ENCODE measurements around the gene LAMA5. TPM values are rescaled to one million over a fixed set of nuclear protein-coding genes. Genes with fewer than 3 reads are reported as not detected.

The LAMA5 gene
- total and polyA plus RNA-seq, 2 donors (not counting 1 experiment from before 2014, with no cell fraction given) = 52.9 to 83.5 TPM

- no peaks in the 10 kb centered on the region for H4K20me1 ChIP-seq (ENCODE audit: control insufficient read depth, insufficient read depth, low read length, poor library complexity, severe bottlenecking)
- 94% methylated on average over 45 of the region's 55 CpGs for WGBS (ENCODE audit: insufficient coverage)
- no peak overlapping the region for H3K4me3 ChIP-seq (ENCODE audit: control extremely low read depth in 1 of 5, extremely low read depth in 1 of 5, insufficient read depth in 1 of 5, low read depth in 2 of 5, low read length in 4 of 5)
Observed at GRCh38 chr20:62313460-62314338, 53.4 kb downstream of the LAMA5 start.

DNA sequence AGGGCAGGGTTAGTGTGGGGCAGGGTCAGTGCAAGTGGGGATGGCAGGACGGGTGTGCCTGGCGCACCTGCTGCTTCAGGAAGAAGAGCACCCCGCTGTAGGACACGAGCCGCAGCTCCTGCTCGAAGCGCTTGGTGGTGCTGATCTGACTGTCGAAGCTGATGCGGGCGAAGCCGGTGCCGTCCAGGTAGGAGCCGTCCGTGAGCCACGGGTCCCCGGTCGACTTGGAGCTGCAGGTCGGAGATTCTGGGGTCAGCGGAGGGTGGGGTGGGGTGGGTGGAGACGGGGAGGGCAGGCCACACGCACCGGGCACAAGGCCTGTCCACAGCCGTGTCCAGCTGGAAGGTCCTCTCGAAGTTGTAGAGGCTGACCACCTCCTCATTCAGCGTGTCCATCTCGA lies 54.1 kb downstream of the LAMA5 start:
- H3K79me2 ChIP-seq (ENCODE audit: control insufficient read depth, insufficient read depth, low read length) = no peaks in the 10 kb centered on the region
- POLR2A ChIA-PET = no interaction called here
- Mint-ChIP-seq H3K4me1 (no peaks in the 10 kb centered on the region), H3K27ac (no peak overlapping the region), H3K9me3 (ENCODE audit: insufficient read depth) (no peaks in the 10 kb centered on the region), H3K4me3 (no peak overlapping the region), H3K27me3 (no peaks in the 10 kb centered on the region)
- no peak for ATAC-seq (ENCODE audit: low read depth)
- H2AFZ ChIP-seq (ENCODE audit: insufficient read depth, low read depth, low read length, poor library complexity, severe bottlenecking) = no peak overlapping the region
- no peaks in the 10 kb centered on the region for H3K9me3 ChIP-seq (ENCODE audit: control extremely low read depth in 1 of 3, control insufficient read depth in 2 of 3, insufficient read depth in 1 of 3, low read length in 2 of 3)
- no peaks in the 10 kb centered on the region for H3K4me1 ChIP-seq (ENCODE audit: control insufficient read depth in 2 of 2, insufficient read depth in 2 of 2, low read length in 2 of 2)
- H3K9ac ChIP-seq (ENCODE audit: low read length) = no peak overlapping the region
- H3K27me3 ChIP-seq (replicated peaks in 1 of 4; ENCODE audit: control extremely low read depth in 1 of 4, control insufficient read depth in 3 of 4, insufficient read depth in 4 of 4, low read length in 3 of 4) = no peaks in the 10 kb centered on the region
- H4K20me1 ChIP-seq (ENCODE audit: control insufficient read depth, insufficient read depth, low read length, poor library complexity, severe bottlenecking) = peaks cover 6% of the 10 kb centered on the region
- peaks cover 0 to 28% of the 10 kb centered on the region in 2 experiments for H3K36me3 ChIP-seq (replicated peaks in 1 of 2; ENCODE audit: control extremely low read depth in 1 of 2, control insufficient read depth in 1 of 2, extremely low read depth in 1 of 2, insufficient read depth in 2 of 2, low read length in 1 of 2)
- TF ChIP-seq EZH2 (IDR thresholded peaks at IDR 0.05; ENCODE audit: borderline replicate concordance, insufficient read depth, low read depth, low read length, poor library complexity, severe bottlenecking) = no peak
- TF ChIP-seq, protein P1, sequence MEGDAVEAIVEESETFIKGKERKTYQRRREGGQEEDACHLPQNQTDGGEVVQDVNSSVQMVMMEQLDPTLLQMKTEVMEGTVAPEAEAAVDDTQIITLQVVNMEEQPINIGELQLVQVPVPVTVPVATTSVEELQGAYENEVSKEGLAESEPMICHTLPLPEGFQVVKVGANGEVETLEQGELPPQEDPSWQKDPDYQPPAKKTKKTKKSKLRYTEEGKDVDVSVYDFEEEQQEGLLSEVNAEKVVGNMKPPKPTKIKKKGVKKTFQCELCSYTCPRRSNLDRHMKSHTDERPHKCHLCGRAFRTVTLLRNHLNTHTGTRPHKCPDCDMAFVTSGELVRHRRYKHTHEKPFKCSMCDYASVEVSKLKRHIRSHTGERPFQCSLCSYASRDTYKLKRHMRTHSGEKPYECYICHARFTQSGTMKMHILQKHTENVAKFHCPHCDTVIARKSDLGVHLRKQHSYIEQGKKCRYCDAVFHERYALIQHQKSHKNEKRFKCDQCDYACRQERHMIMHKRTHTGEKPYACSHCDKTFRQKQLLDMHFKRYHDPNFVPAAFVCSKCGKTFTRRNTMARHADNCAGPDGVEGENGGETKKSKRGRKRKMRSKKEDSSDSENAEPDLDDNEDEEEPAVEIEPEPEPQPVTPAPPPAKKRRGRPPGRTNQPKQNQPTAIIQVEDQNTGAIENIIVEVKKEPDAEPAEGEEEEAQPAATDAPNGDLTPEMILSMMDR (IDR thresholded peaks at IDR 0.05) = no peak
- no peak overlapping the region for H3K4me2 ChIP-seq (replicated peaks; ENCODE audit: low read depth, low read length, poor library complexity, severe bottlenecking)
- DNase-seq = no peak
- H3K27ac ChIP-seq (ENCODE audit: low read length in 2 of 2) = no peak overlapping the region
- intact Hi-C loops (cut with micrococcal nuclease) = no loop called here
- 92% methylated on average over 24 of the region's 26 CpGs for WGBS (ENCODE audit: insufficient coverage)
- no peak overlapping the region for H3K4me3 ChIP-seq (ENCODE audit: control extremely low read depth in 1 of 5, extremely low read depth in 1 of 5, insufficient read depth in 1 of 5, low read depth in 2 of 5, low read length in 4 of 5)
- CTCF ChIA-PET = no interaction called here

More at GRCh38 chr20:62313460-62314338, 53.4 kb downstream of the LAMA5 start:
- Mint-ChIP-seq H3K9me3 (ENCODE audit: insufficient read depth) (no peaks in the 10 kb centered on the region), H3K27me3 (no peaks in the 10 kb centered on the region), H3K4me3 (no peak overlapping the region), H3K27ac (no peak overlapping the region), H3K4me1 (no peaks in the 10 kb centered on the region)
- Histone ChIP-seq H3K9ac (ENCODE audit: low read length) (no peak overlapping the region), H3K27me3 (replicated peaks in 1 of 4; ENCODE audit: control extremely low read depth in 1 of 4, control insufficient read depth in 3 of 4, insufficient read depth in 4 of 4, low read length in 3 of 4) (no peaks in the 10 kb centered on the region), H3K4me2 (replicated peaks; ENCODE audit: low read depth, low read length, poor library complexity, severe bottlenecking) (no peak overlapping the region), H2AFZ (ENCODE audit: insufficient read depth, low read depth, low read length, poor library complexity, severe bottlenecking) (no peak overlapping the region), H3K36me3 (replicated peaks in 1 of 2; ENCODE audit: control extremely low read depth in 1 of 2, control insufficient read depth in 1 of 2, extremely low read depth in 1 of 2, insufficient read depth in 2 of 2, low read length in 1 of 2) (peaks cover 0 to 21% of the 10 kb centered on the region in 2 experiments), H3K9me3 (ENCODE audit: control extremely low read depth in 1 of 3, control insufficient read depth in 2 of 3, insufficient read depth in 1 of 3, low read length in 2 of 3) (no peaks in the 10 kb centered on the region), H3K79me2 (ENCODE audit: control insufficient read depth, insufficient read depth, low read length) (no peaks in the 10 kb centered on the region), H3K4me1 (ENCODE audit: control insufficient read depth in 2 of 2, insufficient read depth in 2 of 2, low read length in 2 of 2) (no peaks in the 10 kb centered on the region), H3K27ac (ENCODE audit: low read length in 2 of 2) (no peak overlapping the region)
- intact Hi-C loops (cut with micrococcal nuclease) = no loop called here
- ChIA-PET CTCF (no interaction called here), POLR2A (no interaction called here)
- TF ChIP-seq EZH2 (IDR thresholded peaks at IDR 0.05; ENCODE audit: borderline replicate concordance, insufficient read depth, low read depth, low read length, poor library complexity, severe bottlenecking) = no peak
- TF ChIP-seq, protein P1 (IDR thresholded peaks at IDR 0.05) = no peak
- no peak for DNase-seq
- ATAC-seq (ENCODE audit: low read depth) = no peak

Measured in B cell (primary cell).